Choroid plexus epithelial cell (primary cell): ENCODE data around the gene QDPR.

Experiments
- DNase-seq: peaks from one replicate; pipeline ENCODE4 v3.0.0-alpha.2; 2010; ENCODE audit warnings: low read depth
- H3K4me3 ChIP-seq: 2 replicates; pipeline ENCODE4 v1.5.1; 2011; ENCODE audit warnings: low read depth, mild to moderate bottlenecking, control low read depth, low read length, moderate library complexity
- CTCF ChIP-seq: conservative IDR thresholded peaks from 2 replicates; pipeline ENCODE4 v1.5.1; 2011; ENCODE audit warnings: low read depth, mild to moderate bottlenecking, control low read depth, inconsistent platforms, low read length, moderate library complexity

QDPR gene

GRCh38 chr4:17511950-17512795 lies at the start of gene QDPR:
QDPR (minus strand) TSS chr4:17512090; CDS start chr4:17512054, 36 bp downstream.
- peak; percentile 16 for TF ChIP-seq CTCF
- DNase-seq, result peak; percentile 52

GRCh38 chr4:17561195-17561909 lies 49.5 kb upstream of the QDPR start:
- H3K4me3 ChIP-seq, result no peak overlapping the region
- DNase-seq, result peak; percentile 23
- TF ChIP-seq CTCF, result no peak

More at GRCh38 chr4:17511950-17512795, at the start of gene QDPR:
- peak within 1 kb of the TSS; percentile 77 for H3K4me3 ChIP-seq

GRCh38 chr4:17560065-17560673 lies 48.3 kb upstream of the QDPR start:
- TF ChIP-seq CTCF, result no peak
- no peak overlapping the region for H3K4me3 ChIP-seq
- no peak for DNase-seq

- DNase-seq, result no peak
- TF ChIP-seq CTCF, result no peak
- no peak overlapping the region for H3K4me3 ChIP-seq
Measured at GRCh38 chr4:17559709-17560048, 47.8 kb upstream of the QDPR start.

- DNase-seq, result no peak
- no peak overlapping the region for H3K4me3 ChIP-seq
- no peak for TF ChIP-seq CTCF
Measured at GRCh38 chr4:17558941-17559708, 47.2 kb upstream of the QDPR start.

- no peak for TF ChIP-seq CTCF
- H3K4me3 ChIP-seq, result no peak overlapping the region
- no peak for DNase-seq
Measured at GRCh38 chr4:17557880-17558279, 46.0 kb upstream of the QDPR start.
